GM13977 (cell line): Measurements from ENCODE around the gene DLX1.

Source experiments
- DNase-seq: peaks from one replicate; pipeline ENCODE4 v3.0.0; 2012; ENCODE audit warnings: low spot score
- in situ Hi-C: fragments of 300-500 bp; cut with MboI; formaldehyde crosslinking; loops from one replicate; pipeline ENCODE4 v1.12.0; 2022; ENCODE audit warnings: low sequenced_read_pairs, low pct_unique_long_range_greater_than_20kb, mixed read lengths, inconsistent platforms; ENCODE audit not compliant: unreplicated experiment
- TF ChIP-seq, protein P1 (sequence below): IDR thresholded peaks from 2 replicates; pipeline ENCODE4 v1.5.1; 2012; ENCODE audit warnings: mild to moderate bottlenecking, control low read depth; ENCODE audit not compliant: insufficient read depth; ENCODE audit errors: extremely low read depth, missing control alignments

Gene DLX1

DNA sequence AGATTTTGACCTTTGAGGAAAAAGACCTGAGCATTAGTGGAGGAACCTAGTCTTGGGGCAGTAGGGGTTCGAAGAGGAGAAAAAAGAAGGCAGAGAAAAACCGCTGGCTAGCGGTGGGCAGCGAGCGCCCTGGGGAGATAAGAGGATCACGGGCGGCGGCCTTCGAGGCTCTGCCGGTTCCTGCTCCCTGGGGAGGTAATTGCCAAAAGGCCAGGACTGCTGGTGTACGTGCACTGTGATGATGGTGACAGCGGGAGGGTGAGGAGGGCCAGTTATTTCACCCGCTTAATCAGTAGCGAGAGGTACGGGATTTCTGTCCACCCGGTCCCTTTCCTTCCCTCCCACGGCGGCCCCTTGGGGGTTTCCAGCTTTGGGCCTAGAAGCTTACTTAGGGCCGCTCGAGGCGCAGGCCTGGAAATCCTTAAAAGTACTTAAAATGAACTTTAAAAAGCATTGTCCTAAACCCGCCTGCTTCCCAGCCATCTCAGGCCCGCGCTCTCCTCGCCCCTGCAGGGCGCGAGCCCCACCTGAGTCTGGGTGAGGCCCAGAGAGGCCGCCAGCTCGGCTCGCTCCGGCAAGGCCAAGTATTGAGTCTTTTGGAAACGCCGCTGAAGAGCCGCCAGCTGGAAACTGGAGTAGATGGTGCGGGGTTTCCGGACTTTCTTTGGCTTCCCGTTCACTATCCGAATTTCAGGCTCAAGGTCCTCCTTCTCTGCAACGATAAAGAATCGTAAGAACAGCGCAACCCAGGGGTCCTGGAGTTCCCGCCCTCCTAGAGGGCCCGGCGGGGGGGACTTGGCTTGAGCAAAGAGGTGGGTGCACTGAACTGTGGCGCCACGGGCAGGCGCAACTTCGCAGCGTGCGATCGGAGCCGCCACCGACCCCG is 15.9 kb downstream of the DLX1 start:
- DNase-seq = peak; percentile 24
- in situ Hi-C loops = loop anchor here (10.0 to 25.0 kb wide), 2 partner anchors 396 to 514 kb away; no protein-coding TSS in a partner anchor
- TF ChIP-seq, protein P1, sequence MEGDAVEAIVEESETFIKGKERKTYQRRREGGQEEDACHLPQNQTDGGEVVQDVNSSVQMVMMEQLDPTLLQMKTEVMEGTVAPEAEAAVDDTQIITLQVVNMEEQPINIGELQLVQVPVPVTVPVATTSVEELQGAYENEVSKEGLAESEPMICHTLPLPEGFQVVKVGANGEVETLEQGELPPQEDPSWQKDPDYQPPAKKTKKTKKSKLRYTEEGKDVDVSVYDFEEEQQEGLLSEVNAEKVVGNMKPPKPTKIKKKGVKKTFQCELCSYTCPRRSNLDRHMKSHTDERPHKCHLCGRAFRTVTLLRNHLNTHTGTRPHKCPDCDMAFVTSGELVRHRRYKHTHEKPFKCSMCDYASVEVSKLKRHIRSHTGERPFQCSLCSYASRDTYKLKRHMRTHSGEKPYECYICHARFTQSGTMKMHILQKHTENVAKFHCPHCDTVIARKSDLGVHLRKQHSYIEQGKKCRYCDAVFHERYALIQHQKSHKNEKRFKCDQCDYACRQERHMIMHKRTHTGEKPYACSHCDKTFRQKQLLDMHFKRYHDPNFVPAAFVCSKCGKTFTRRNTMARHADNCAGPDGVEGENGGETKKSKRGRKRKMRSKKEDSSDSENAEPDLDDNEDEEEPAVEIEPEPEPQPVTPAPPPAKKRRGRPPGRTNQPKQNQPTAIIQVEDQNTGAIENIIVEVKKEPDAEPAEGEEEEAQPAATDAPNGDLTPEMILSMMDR = no peak

DNA sequence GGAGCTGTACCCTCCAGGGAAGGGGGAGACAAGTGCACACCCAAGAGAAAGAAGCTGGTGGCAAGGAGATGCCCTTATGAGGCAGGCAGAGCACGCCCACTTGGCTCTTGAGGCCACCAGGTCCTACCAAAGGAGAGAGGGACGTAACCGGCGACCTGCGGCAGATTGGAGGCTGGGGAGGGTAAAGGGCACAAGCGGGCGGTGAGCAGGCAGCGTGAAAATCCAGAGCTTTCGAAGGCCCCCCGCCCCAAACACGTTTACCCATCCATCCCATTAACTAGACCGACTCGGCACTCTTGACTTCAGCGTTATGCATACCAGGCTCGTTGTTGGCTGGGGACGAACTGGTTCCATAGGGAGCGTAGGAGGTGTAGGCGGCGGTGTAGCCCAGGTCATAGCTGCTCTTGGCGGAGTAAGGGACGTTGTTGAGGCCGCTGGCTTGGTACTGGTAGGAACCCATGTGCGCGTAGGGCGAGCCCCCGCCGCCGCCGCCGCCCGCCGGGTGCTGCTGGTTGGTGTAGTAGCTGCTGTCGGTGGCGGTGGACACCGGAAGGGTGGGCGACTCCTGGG is 16.6 kb downstream of the DLX1 start:
- TF ChIP-seq, protein P1 = no peak
- in situ Hi-C loops = loop anchor here (10.0 to 25.0 kb wide), 2 partner anchors 397 to 515 kb away; no protein-coding TSS in a partner anchor
- peak; percentile 27 for DNase-seq

DNA sequence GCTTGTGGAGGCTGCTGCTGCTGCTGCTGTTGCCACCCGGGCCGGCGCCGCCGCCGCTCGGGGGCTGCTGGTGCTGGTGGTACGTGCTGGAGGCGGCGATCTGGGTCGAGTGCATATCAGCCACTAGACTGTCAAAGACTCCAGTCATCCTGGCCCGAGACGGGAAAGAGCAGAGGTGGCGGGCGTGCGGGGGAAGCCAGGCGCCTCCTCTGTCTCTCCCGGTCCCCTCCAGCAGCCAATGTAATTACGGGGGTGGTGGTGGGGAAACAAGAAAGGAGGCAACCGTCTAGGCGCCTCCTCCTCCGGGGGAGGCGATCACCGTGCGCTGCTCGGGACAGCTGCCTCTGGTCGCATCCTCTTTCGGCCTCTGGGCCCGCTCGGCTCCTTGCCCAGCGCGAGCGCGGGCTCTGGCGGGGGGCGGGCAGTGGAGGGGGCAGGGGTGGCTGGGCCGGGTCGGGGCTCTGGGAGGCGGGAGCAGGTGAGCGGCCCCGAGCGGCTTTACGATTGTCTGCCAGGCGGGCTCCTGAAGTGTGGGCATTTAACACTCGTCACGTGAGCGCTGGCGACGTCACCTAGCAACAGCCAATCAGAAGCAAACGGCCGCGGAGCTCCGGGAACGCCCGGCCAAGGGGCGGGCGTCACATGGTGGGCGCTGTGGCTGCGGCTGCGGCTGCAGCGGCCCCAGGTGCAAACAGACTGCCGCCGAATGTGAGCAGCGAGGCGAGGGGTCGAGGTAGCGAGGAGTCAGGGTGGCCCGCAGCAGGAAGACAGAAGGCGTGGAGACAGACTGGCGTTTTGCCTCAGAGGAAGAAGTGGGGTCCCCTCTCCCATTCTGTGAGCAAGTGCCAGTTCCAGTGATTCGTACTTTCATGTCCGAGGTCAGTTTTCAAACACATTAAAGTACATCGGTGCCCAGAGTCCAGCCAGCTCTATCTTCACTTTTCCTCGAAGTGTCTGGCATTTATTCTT is 17.4 kb downstream of the DLX1 start, which contains the start of gene DLX2:
DLX2 (minus strand) TSS at position 510 of the 969 bp plus-strand sequence; CDS start at position 148, 362 bp downstream.
- TF ChIP-seq, protein P1 = no peak
- peak; percentile 91 for DNase-seq
- in situ Hi-C loops = loop anchor here (10.0 to 25.0 kb wide), 2 partner anchors 398 to 515 kb away; no protein-coding TSS in a partner anchor

GRCh38 chr2:172103471-172104272 is 18.4 kb downstream of the DLX1 start:
- TF ChIP-seq, protein P1 = peak; percentile 92
- DNase-seq = peak; percentile 84
- in situ Hi-C loops = loop anchor here (10.0 to 25.0 kb wide), 2 partner anchors 399 to 516 kb away; no protein-coding TSS in a partner anchor

DNA sequence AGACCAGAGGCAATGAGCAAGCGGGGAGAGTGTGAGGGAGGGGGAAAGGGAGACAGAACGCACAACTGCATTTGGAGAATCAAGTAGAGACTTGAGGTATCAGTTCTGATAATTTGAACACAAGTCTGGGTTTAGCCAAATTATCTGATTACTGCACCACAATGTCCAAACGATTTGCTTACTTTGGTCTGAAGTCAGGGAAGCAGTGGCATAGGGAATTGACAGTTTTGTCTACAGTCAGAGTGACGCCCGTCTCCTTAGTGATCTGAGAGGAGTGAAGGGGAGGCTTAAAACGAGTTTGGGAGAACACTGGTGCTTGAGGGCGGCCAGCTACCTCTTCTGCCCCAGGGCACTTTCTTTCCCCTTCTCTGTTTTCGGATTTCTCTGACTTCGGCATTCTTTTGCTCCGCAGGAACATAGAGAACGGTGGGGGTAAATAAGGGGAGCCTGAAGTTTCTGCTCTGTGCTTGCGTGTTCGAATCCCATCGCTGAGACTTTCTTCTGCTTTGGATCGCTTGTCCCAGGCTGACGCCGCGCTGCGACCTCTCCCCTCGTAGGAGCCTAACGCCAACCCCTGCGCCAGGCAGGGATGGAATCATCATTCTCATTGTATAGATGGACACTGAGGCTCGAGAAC is 20.3 kb downstream of the DLX1 start:
- TF ChIP-seq, protein P1 = no peak
- DNase-seq = peak; percentile 16
- in situ Hi-C loops = loop anchor here (10.0 to 25.0 kb wide), 2 partner anchors 401 to 518 kb away; no protein-coding TSS in a partner anchor
